Activated CD4-positive, alpha-beta T cell treated with anti-CD3 and anti-CD28 coated beads for 36 hours (primary cell): ENCODE data around the gene WDR33. TPM values are rescaled to one million over a fixed set of nuclear protein-coding genes. Genes with fewer than 3 reads are reported as not detected.

Experiments used
- ATAC-seq: fragments of 200-7000 bp; cut with Tn5 transposase; one replicate; pipeline ENCODE4 v1.10.0; 2021; ENCODE audit warnings: mild to moderate bottlenecking, moderate library complexity
- CTCF ChIA-PET: fragments of 350-600 bp; sonication (Branson Sonifier 250); formaldehyde crosslinking; loops from one replicate; lab custom pipeline; 2021; ENCODE audit warnings: antibody characterized with exemption; lab: Charles Lee
- POLR2A ChIA-PET: fragments of 350-600 bp; sonication (Branson Sonifier 250); formaldehyde crosslinking; loops from one replicate; lab custom pipeline; 2021; ENCODE audit warnings: antibody characterized with exemption, inconsistent platforms; lab: Charles Lee
- DNase-seq: peaks from one replicate; pipeline ENCODE4 v3.0.0-alpha.2; 2020
- H3K27ac Mint-ChIP-seq: one replicate; pipeline ENCODE4 v1.8.0; 2021; ENCODE audit warnings: mixed read lengths
- H3K27me3 Mint-ChIP-seq: one replicate; pipeline ENCODE4 v1.8.0; 2021; ENCODE audit warnings: mixed read lengths
- H3K36me3 Mint-ChIP-seq: one replicate; pipeline ENCODE4 v1.8.0; 2021; ENCODE audit warnings: low read depth, mixed read lengths
- H3K4me1 Mint-ChIP-seq: one replicate; pipeline ENCODE4 v1.8.0; 2021; ENCODE audit warnings: mixed read lengths
- H3K4me3 Mint-ChIP-seq: one replicate; pipeline ENCODE4 v1.8.0; 2021; ENCODE audit warnings: mild to moderate bottlenecking, moderate library complexity, mixed read lengths
- H3K9me3 Mint-ChIP-seq: one replicate; pipeline ENCODE4 v1.8.0; 2021; ENCODE audit warnings: low read depth, mixed read lengths
- intact Hi-C, 2 experiments: fragments of 100-400 bp; cut with DNase I in 1 of 2; cut with micrococcal nuclease in 1 of 2; formaldehyde crosslinking; loops; one replicate each; pipeline versions ENCODE4 v1.14.2 to v1.15.1; 2022 to 2024; cut with DNase I, micrococcal nuclease
- total RNA-seq, 2 experiments: library from RNA; stranded (reverse); gene quantifications; one replicate each; pipeline ENCODE4 v1.2.3, GENCODE V29; 2021

Gene WDR33
- total RNA-seq, 2 experiments from 2014 or later: 58.6 to 76.3 TPM

GRCh38 chr2:127695491-127696472 is 115.2 kb downstream of the WDR33 start:
- DNase-seq: peak; percentile 54

GRCh38 chr2:127694986-127695385 is 116.0 kb downstream of the WDR33 start:
- H3K27me3 Mint-ChIP-seq: no peaks in the 10 kb centered on the region
- H3K36me3 Mint-ChIP-seq: no peaks in the 10 kb centered on the region
- ATAC-seq (no peak), DNase-seq (no peak)
- peaks cover 12% of the 10 kb centered on the region for H3K9me3 Mint-ChIP-seq
- intact Hi-C loops: no loop called here
- CTCF ChIA-PET: interaction anchor here (1.4 kb wide), 1 partner anchor 9 kb away, joined by 4 read pairs; no protein-coding TSS in a partner anchor
- H3K4me1 Mint-ChIP-seq: no peaks in the 10 kb centered on the region
- POLR2A ChIA-PET: no interaction called here
- H3K27ac Mint-ChIP-seq: no peak overlapping the region
- no peak overlapping the region for H3K4me3 Mint-ChIP-seq

More at GRCh38 chr2:127695491-127696472, 115.2 kb downstream of the WDR33 start:
- H3K9me3 Mint-ChIP-seq: peaks cover 12% of the 10 kb centered on the region
- peaks cover 6% of the 10 kb centered on the region for H3K4me1 Mint-ChIP-seq
- H3K36me3 Mint-ChIP-seq: no peaks in the 10 kb centered on the region
- no peaks in the 10 kb centered on the region for H3K27me3 Mint-ChIP-seq
- intact Hi-C loops: no loop called here
- ChIA-PET POLR2A (no interaction called here), CTCF (interaction anchor here (0.6 kb wide), 1 partner anchor 116 kb away, joined by 4 read pairs; no protein-coding TSS in a partner anchor)
- H3K27ac Mint-ChIP-seq: no peak overlapping the region
- peak; percentile 63 for ATAC-seq
- no peak overlapping the region for H3K4me3 Mint-ChIP-seq

GRCh38 chr2:127690696-127691095 is 120.3 kb downstream of the WDR33 start:
- no peak overlapping the region for H3K4me3 Mint-ChIP-seq
- no peak for ATAC-seq
- H3K9me3 Mint-ChIP-seq: peaks cover 12% of the 10 kb centered on the region
- no peak for DNase-seq
- H3K27ac Mint-ChIP-seq: no peak overlapping the region
- intact Hi-C loops: no loop called here
- POLR2A ChIA-PET: no interaction called here
- H3K4me1 Mint-ChIP-seq: no peaks in the 10 kb centered on the region
- H3K27me3 Mint-ChIP-seq: no peaks in the 10 kb centered on the region
- CTCF ChIA-PET: no interaction called here
- H3K36me3 Mint-ChIP-seq: no peaks in the 10 kb centered on the region

GRCh38 chr2:127688405-127688804 is 122.6 kb downstream of the WDR33 start:
- intact Hi-C loops: no loop called here
- no peak overlapping the region for H3K27ac Mint-ChIP-seq
- no peaks in the 10 kb centered on the region for H3K36me3 Mint-ChIP-seq
- H3K4me3 Mint-ChIP-seq: no peak overlapping the region
- CTCF ChIA-PET: no interaction called here
- no peaks in the 10 kb centered on the region for H3K4me1 Mint-ChIP-seq
- H3K9me3 Mint-ChIP-seq: peaks cover 12% of the 10 kb centered on the region
- DNase-seq (no peak), ATAC-seq (no peak)
- no peaks in the 10 kb centered on the region for H3K27me3 Mint-ChIP-seq
- POLR2A ChIA-PET: no interaction called here

- ChIA-PET POLR2A (no interaction called here), CTCF (no interaction called here)
- Mint-ChIP-seq H3K4me3 (no peak overlapping the region), H3K27me3 (peaks cover 2% of the 10 kb centered on the region), H3K36me3 (no peaks in the 10 kb centered on the region), H3K27ac (no peak overlapping the region), H3K4me1 (peaks cover 2% of the 10 kb centered on the region), H3K9me3 (no peaks in the 10 kb centered on the region)
- ATAC-seq (no peak), DNase-seq (no peak)
- intact Hi-C loops: no loop called here
These were observed 125.4 kb downstream of the WDR33 start for GRCh38 chr2:127685410-127686080.

- Mint-ChIP-seq H3K4me1 (peaks cover 2% of the 10 kb centered on the region), H3K36me3 (no peaks in the 10 kb centered on the region), H3K27ac (no peak overlapping the region), H3K9me3 (no peaks in the 10 kb centered on the region), H3K27me3 (peaks cover 2% of the 10 kb centered on the region), H3K4me3 (no peak overlapping the region)
- intact Hi-C loops: no loop called here
- DNase-seq (no peak), ATAC-seq (no peak)
- POLR2A ChIA-PET: no interaction called here
- CTCF ChIA-PET: interaction anchor here (1.2 kb wide), 1 partner anchor 33 kb away, joined by 4 read pairs; no protein-coding TSS in a partner anchor
These were observed 127.2 kb downstream of the WDR33 start for GRCh38 chr2:127683757-127684156.

GRCh38 chr2:127683056-127683455 is 127.9 kb downstream of the WDR33 start:
- no peak for DNase-seq
- ATAC-seq: no peak
- Mint-ChIP-seq H3K4me1 (peaks cover 2% of the 10 kb centered on the region), H3K4me3 (no peak overlapping the region), H3K9me3 (no peaks in the 10 kb centered on the region), H3K36me3 (no peaks in the 10 kb centered on the region), H3K27me3 (peaks cover 6% of the 10 kb centered on the region), H3K27ac (no peak overlapping the region)
- ChIA-PET CTCF (interaction anchor here (0.6 to 1.2 kb wide), 2 partner anchors 17 to 32 kb away, joined by 3 to 4 read pairs; no protein-coding TSS in a partner anchor), POLR2A (no interaction called here)
- intact Hi-C loops: no loop called here

GRCh38 chr2:127681976-127682857 is 128.8 kb downstream of the WDR33 start:
- Mint-ChIP-seq H3K27ac (no peak overlapping the region), H3K27me3 (peaks cover 10% of the 10 kb centered on the region), H3K4me1 (peaks cover 2% of the 10 kb centered on the region), H3K4me3 (no peak overlapping the region), H3K9me3 (no peaks in the 10 kb centered on the region), H3K36me3 (no peaks in the 10 kb centered on the region)
- ATAC-seq (no peak), DNase-seq (no peak)
- intact Hi-C loops: no loop called here
- ChIA-PET CTCF (interaction anchor here (0.5 to 1.2 kb wide), 3 partner anchors 16 to 31 kb away, joined by 3 to 4 read pairs (median 3); no protein-coding TSS in a partner anchor), POLR2A (interaction anchor here (0.7 kb wide), 1 partner anchor 116 kb away, joined by 3 read pairs; no protein-coding TSS in a partner anchor)

- Mint-ChIP-seq H3K27me3 (peaks cover 16% of the 10 kb centered on the region), H3K9me3 (no peaks in the 10 kb centered on the region), H3K4me1 (peaks cover 2% of the 10 kb centered on the region), H3K4me3 (no peak overlapping the region), H3K27ac (no peak overlapping the region), H3K36me3 (no peaks in the 10 kb centered on the region)
- ATAC-seq: peak; percentile 42
- CTCF ChIA-PET: no interaction called here
- DNase-seq: no peak
- intact Hi-C loops: no loop called here
- POLR2A ChIA-PET: interaction anchor here (0.7 kb wide), 1 partner anchor 117 kb away, joined by 3 read pairs; no protein-coding TSS in a partner anchor
These were observed 129.6 kb downstream of the WDR33 start for GRCh38 chr2:127681288-127681804.

- Mint-ChIP-seq H3K27ac (no peak overlapping the region), H3K27me3 (peaks cover 20% of the 10 kb centered on the region)
These were observed 130.2 kb downstream of the WDR33 start for GRCh38 chr2:127680706-127681287.

More at GRCh38 chr2:127680706-127681287, 130.2 kb downstream of the WDR33 start:
- no peak for ATAC-seq
- ChIA-PET CTCF (no interaction called here), POLR2A (no interaction called here)
- intact Hi-C loops: no loop called here
- DNase-seq: no peak
- Mint-ChIP-seq H3K9me3 (no peaks in the 10 kb centered on the region), H3K36me3 (no peaks in the 10 kb centered on the region), H3K4me1 (peaks cover 3% of the 10 kb centered on the region), H3K4me3 (no peak overlapping the region)
